SHP77 (cell line): Measurements from ENCODE around the gene KRCC1.
"Not testable (repeated sequence)": the region's sequence is repeated elsewhere in the genome, so short reads cannot be mapped to it uniquely, and the experiment has no call there.

Experiments
- DNase-seq, 2 experiments: peaks; one replicate each; lab custom pipeline; 2025; lab: John Stamatoyannopoulos, UW

The KRCC1 gene

DNA sequence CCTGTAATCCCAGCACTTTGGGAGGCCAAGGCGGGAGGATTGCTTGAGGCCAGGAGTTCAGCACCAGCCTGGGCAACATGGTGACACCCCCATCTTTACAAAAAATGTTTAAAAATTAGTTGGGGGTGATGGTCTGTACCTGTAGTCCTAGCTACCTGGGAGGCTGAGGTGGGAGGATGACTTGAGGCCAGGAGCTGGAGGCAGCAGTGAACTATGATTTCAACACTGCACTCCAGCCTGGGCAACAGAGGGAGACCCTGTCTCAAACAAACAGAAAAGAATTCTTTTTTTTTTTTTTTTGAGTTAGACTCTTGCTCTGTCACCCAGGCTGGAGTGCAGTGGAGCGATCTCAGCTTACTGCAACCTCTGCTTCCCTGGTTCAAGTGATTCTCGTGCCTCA, 55.1 kb downstream of the KRCC1 start:
- DNase-seq: not testable (repeated sequence)

GRCh38 chr2:87996570-87996969, 59.0 kb downstream of the KRCC1 start:
- DNase-seq: no peak

DNA sequence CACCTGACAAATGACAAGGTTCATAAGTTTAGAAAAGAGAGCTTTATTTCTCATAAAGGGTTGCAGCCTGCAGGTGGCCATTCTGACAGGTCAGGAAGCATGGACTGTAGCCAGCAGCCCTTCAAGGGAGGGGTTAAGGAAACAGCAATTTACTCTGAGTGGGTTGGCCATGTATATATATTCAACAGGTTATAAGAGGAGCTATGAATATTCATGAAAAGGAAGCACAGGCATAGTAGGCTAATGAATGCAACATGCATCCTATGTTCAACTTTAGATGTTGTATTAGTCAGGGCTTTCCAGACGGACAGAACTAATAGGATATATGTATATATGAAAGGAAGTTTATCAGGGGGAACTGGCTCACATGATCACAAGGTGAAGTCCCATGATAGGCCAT, 59.8 kb downstream of the KRCC1 start:
- DNase-seq: no peak

GRCh38 chr2:87994304-87994850, 61.2 kb downstream of the KRCC1 start:
- not testable (repeated sequence) for DNase-seq

DNA sequence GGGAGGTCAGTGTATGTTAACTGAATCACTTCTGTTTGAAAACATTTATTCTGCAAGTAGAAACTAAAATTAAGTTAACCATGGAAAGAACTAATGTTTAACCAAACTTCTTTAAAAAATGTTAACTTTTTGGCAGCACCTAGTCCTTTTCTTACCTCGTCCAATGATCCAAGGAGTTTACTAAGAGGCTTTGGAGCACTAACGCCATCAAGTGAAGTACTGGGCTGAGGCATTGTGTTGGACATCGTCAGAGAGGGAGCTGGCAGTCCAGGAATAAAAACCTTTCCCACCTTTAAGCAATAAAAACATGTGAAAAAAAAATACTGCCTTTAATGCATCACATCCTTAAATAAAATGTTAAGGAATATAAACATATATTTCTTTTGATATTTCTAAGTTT, 63.0 kb downstream of the KRCC1 start:
- DNase-seq: not testable (repeated sequence)

DNA sequence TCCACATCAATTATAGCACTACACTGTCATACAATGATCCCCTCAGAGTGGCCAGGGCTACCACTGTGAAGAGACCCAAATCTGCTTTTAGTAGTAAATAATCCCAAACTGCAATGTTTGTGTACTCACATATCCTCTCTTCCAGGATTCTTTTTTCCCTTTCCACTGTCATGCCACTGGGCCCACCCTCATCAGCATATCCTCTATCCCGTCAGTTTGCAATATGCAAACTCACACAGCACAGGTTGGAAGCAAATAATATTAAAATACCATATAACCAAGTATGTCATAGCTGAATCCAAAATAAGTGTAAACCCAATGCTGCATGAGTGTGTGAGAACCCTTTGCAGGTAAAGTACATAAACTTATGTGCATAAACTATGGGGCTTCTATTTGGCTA, 68.1 kb downstream of the KRCC1 start:
- DNase-seq: not testable (repeated sequence)

DNA sequence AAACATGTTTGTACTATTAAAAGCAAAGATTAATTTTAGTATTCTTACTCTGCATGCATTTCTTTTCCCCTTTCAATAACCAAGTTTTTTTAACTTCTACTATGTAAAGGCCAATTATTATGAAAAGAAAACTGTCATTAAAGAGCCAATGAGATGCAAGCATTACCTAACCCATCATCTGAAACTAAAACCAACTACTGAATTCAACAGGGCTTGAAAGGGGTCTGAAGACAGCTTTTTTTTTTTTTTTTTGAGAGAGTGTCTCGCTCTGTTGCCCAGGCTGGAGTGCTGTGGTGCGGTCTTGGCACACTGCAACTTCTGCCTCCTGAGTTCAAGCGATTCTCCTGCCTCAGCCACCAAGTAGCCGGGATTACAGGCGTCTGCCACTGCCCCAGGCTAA, 69.7 kb downstream of the KRCC1 start:
- not testable (repeated sequence) for DNase-seq

DNA sequence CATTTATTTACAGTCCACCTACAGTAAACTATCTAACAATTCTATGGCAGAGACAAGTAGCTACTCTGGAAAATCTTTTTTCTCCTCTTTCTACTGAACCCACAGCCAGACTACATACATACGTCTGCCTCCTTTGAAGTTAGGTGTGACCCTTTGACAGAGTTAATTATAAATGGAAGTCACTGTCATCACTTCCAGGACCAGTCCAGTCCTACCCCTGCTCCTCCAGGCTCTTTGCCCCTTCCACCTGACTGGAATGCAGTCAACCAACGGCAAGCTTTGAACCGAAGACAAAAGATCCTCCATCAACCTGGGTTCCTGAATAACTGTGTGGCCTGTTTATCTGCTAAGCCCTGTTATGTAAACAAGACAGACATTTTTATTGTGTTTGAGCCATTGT, 74.4 kb downstream of the KRCC1 start:
- not testable (repeated sequence) for DNase-seq
